H1 (cell line): ENCODE data around the gene EXOSC10. TPM values are rescaled to one million over a fixed set of nuclear protein-coding genes. Genes with fewer than 3 reads are reported as not detected.

Experiments
- ASH2L ChIP-seq: fragments of 200-600, 300-600 bp; sonication (generic); IDR thresholded peaks from one replicate; pipeline ENCODE4 v1.7.1; 2017; ENCODE audit warnings: low read length
- BACH1 ChIP-seq: IDR thresholded peaks from 2 replicates; pipeline ENCODE4 v1.6.1; 2012; ENCODE audit warnings: low read length, improper control_type of control experiment
- CHD1 ChIP-seq: IDR thresholded peaks from 2 replicates; pipeline ENCODE4 v1.6.1; 2012; ENCODE audit warnings: low read depth, low read length, improper control_type of control experiment
- CTBP2 ChIP-seq: IDR thresholded peaks from 2 replicates; pipeline ENCODE4 v1.7.0; 2011; ENCODE audit warnings: borderline replicate concordance, mild to moderate bottlenecking, moderate library complexity, mixed read lengths, low read length; ENCODE audit not compliant: insufficient read depth, insufficient read length
- polyA plus RNA-seq, 7 experiments: library from polyadenylated mRNA; depleted of rRNA in 3 of 7; stranded (reverse) in 5 of 7; unstranded in 2 of 7; fragments of >200 nt in 5 of 7; fragments of 200-250 nt in 2 of 7; gene quantifications; 1 replicate in 5 of 7; 2 replicates in 1 of 7; 4 replicates in 1 of 7; pipeline versions ENCODE4 v1.2.1 to v1.2.3, GENCODE V29; 2011 to 2013; ENCODE audit warnings: missing spikeins in 2 of 7, mixed read lengths in 2 of 7
- total RNA-seq: library from RNA; stranded (reverse); fragmentation: NEBNext Ultra II Directional; extraction: Animal tissue kit (Norgen Biotek cat#: 25700); gene quantifications from 2 replicates; pipeline ENCODE4 v1.2.1, GENCODE V29; 2021

EXOSC10 gene
- total and polyA plus RNA-seq, 2 of the 8 experiments (the other 6 are each of a cell fraction or from before 2014, with no cell fraction given), result 57.9 to 86.1 TPM

DNA sequence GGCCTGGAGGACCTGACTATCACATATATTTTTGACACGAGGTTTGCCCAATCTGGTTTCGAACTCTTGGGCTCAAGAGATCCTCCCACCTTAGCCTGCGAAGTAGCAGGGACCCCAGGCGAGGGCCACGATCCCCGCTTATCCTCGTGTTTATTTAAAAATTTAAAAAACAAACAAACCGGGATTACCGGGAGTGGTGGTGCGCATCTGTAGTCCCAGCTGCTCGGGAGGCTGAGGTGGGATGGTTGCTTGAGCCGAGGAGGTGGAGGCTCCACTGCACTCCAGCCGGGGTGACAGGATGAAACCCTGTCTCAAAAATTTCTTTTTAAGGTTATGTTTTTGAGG, 452 bp upstream of the EXOSC10 start (continued):
- TF ChIP-seq CTBP2 (no peak), BACH1 (no peak), ASH2L (no peak), CHD1 (no peak)
